HL-60/S4 (cell line): ENCODE results near the gene ADGRV1.

ENCODE experiments used
- in situ Hi-C: fragments of 300-500 bp; cut with MboI; formaldehyde crosslinking; loops from 2 replicates; pipeline ENCODE4 v1.14.3; 2022; ENCODE audit warnings: low sequenced_read_pairs

The ADGRV1 gene

GRCh38 chr5:91091471-91092234 lies 533.1 kb downstream of the ADGRV1 start:
- in situ Hi-C loops, result no loop called here

- in situ Hi-C loops, result no loop called here
Observed at GRCh38 chr5:91092859-91093783, 534.5 kb downstream of the ADGRV1 start.

- in situ Hi-C loops, result no loop called here
Observed at GRCh38 chr5:91095313-91095712, 536.7 kb downstream of the ADGRV1 start.

- in situ Hi-C loops, result no loop called here
Observed at GRCh38 chr5:91095786-91096385, 537.3 kb downstream of the ADGRV1 start.

GRCh38 chr5:91098541-91098940 lies 539.9 kb downstream of the ADGRV1 start:
- in situ Hi-C loops, result no loop called here

GRCh38 chr5:91101600-91102379 lies 543.2 kb downstream of the ADGRV1 start:
- in situ Hi-C loops, result loop anchor here (10.0 kb wide), 1 partner anchor 283 kb away; the partner anchor contains the start of gene ARRDC3

GRCh38 chr5:91103353-91104061 lies 544.9 kb downstream of the ADGRV1 start:
- in situ Hi-C loops, result loop anchor here (10.0 kb wide), 1 partner anchor 281 kb away; the partner anchor contains the start of gene ARRDC3

- in situ Hi-C loops, result loop anchor here (10.0 kb wide), 1 partner anchor 281 kb away; the partner anchor contains the start of gene ARRDC3
Observed at GRCh38 chr5:91104062-91104448, 545.5 kb downstream of the ADGRV1 start.

GRCh38 chr5:91106842-91107511 lies 548.4 kb downstream of the ADGRV1 start:
- in situ Hi-C loops, result loop anchor here (10.0 kb wide), 1 partner anchor 278 kb away; the partner anchor contains the start of gene ARRDC3

- in situ Hi-C loops, result loop anchor here (10.0 kb wide), 1 partner anchor 275 kb away; the partner anchor contains the start of gene ARRDC3
Observed at GRCh38 chr5:91109634-91110033, 551.0 kb downstream of the ADGRV1 start.

- in situ Hi-C loops, result no loop called here
Observed at GRCh38 chr5:91110686-91111085, 552.1 kb downstream of the ADGRV1 start.

- in situ Hi-C loops, result no loop called here
Observed at GRCh38 chr5:91111473-91112238, 553.1 kb downstream of the ADGRV1 start.

- in situ Hi-C loops, result no loop called here
Observed at GRCh38 chr5:91114658-91115057, 556.1 kb downstream of the ADGRV1 start.

GRCh38 chr5:91118354-91118753 lies 559.8 kb downstream of the ADGRV1 start:
- in situ Hi-C loops, result no loop called here

- in situ Hi-C loops, result no loop called here
Observed at GRCh38 chr5:91118796-91119195, 560.2 kb downstream of the ADGRV1 start.

GRCh38 chr5:91119217-91119616 lies 560.6 kb downstream of the ADGRV1 start:
- in situ Hi-C loops, result no loop called here

- in situ Hi-C loops, result no loop called here
Observed at GRCh38 chr5:91119981-91120850, 561.6 kb downstream of the ADGRV1 start.
